A549 (cell line): ENCODE results near the gene SLC39A3. TPM values are rescaled to one million over a fixed set of nuclear protein-coding genes. Genes with fewer than 3 reads are reported as not detected.

Experiments used
- ATAC-seq, 2 experiments: fragments of 200-7000 bp in 1 of 2; fragments of >200 bp in 1 of 2; cut with Nextera tagmentation in 1 of 2; cut with Tn5 transposase in 1 of 2; 3 replicates each; pipeline versions ENCODE4 v1.8.0 to v1.9.1; 2018 to 2020; ENCODE audit warnings: mild to moderate bottlenecking in 1 of 2, moderate library complexity in 1 of 2
- CTCF ChIA-PET: fragments of 300-600 bp; sonication (Branson Sonifier 250); formaldehyde crosslinking; extraction: SDS; loops from one replicate; lab custom pipeline; 2021; ENCODE audit warnings: antibody characterized with exemption, inconsistent platforms; lab: Yijun Ruan, JAX
- POLR2A ChIA-PET: fragments of 350-600 bp; formaldehyde crosslinking; extraction: SDS; loops from one replicate; lab custom pipeline; 2021; ENCODE audit warnings: antibody characterized with exemption, inconsistent platforms; lab: Yijun Ruan, JAX
- DNase-seq, 2 experiments: peaks; one replicate each; pipeline versions ENCODE4 v3.0.0 to v3.0.0-alpha.2; 2011 to 2016; ENCODE audit warnings: low read depth in 1 of 2, low spot score in 1 of 2
- FAIRE-seq: peaks from 2 replicates; lab custom pipeline; 2011; peaks lifted over from hg19 to GRCh38; lab: Jason Lieb, UNC
- H3K27ac ChIP-seq, 2 experiments: fragments of >200 bp; sonication (Bioruptor Twin); formaldehyde crosslinking; 3 replicates each; pipeline ENCODE4 v1.5.1; 2016 to 2017
- H3K4me1 ChIP-seq: fragments of >200 bp; sonication (Bioruptor Twin); formaldehyde crosslinking; 3 replicates; pipeline ENCODE4 v1.6.1; 2016
- H3K4me2 ChIP-seq: fragments of >200 bp; sonication (Bioruptor Twin); formaldehyde crosslinking; 3 replicates; pipeline ENCODE4 v1.6.1; 2016
- H3K4me3 ChIP-seq: fragments of >200 bp; sonication (Bioruptor Twin); formaldehyde crosslinking; 3 replicates; pipeline ENCODE4 v1.5.1; 2016
- H3K9me3 ChIP-seq: fragments of >200 bp; sonication (Bioruptor Twin); formaldehyde crosslinking; 3 replicates; pipeline ENCODE4 v1.6.1; 2016
- BHLHE40 ChIP-seq: IDR thresholded peaks from 2 replicates; pipeline ENCODE4 v1.6.1; 2012; ENCODE audit warnings: low read depth, low read length, inconsistent platforms
- CEBPB ChIP-seq, 2 experiments: fragments of >200 bp in 1 of 2; sonication (Bioruptor Twin) in 1 of 2; formaldehyde crosslinking in 1 of 2; IDR thresholded peaks; 2 replicates each; pipeline ENCODE4 v1.6.1; 2012 to 2016
- CHD4 ChIP-seq: fragments of 200-600 bp; sonication (generic); IDR thresholded peaks from 2 replicates; pipeline ENCODE4 v1.6.1; 2016; ENCODE audit warnings: antibody characterized with exemption, mild to moderate bottlenecking, borderline replicate concordance
- CTCF ChIP-seq: fragments of >200 bp; sonication (Bioruptor Twin); formaldehyde crosslinking; IDR thresholded peaks from 3 replicates; pipeline ENCODE4 v1.5.1; 2016
- EP300 ChIP-seq, 2 experiments: fragments of >200 bp; sonication (Bioruptor Twin); formaldehyde crosslinking; IDR thresholded peaks; 2 replicates in 1 of 2; 3 replicates in 1 of 2; pipeline ENCODE4 v1.6.1; 2016 to 2017
- FOSL2 ChIP-seq, 2 experiments: fragments of 450-650 bp in 1 of 2; fragments of >200 bp in 1 of 2; sonication (Bioruptor Twin) in 1 of 2; formaldehyde crosslinking; IDR thresholded peaks; 2 replicates each; pipeline versions ENCODE4 v1.5.0 to v1.6.1; 2016 to 2020; ENCODE audit warnings: mild to moderate bottlenecking in 1 of 2, moderate library complexity in 1 of 2
- FOXS1 ChIP-seq: fragments of 250-450 bp; sonication (Bioruptor Pico); IDR thresholded peaks from 2 replicates; pipeline ENCODE4 v1.5.0; 2020; ENCODE audit warnings: mild to moderate bottlenecking, moderate library complexity
- HEYL ChIP-seq: fragments of 250-450 bp; sonication (Bioruptor Pico); IDR thresholded peaks from 2 replicates; pipeline ENCODE4 v1.8.0; 2021; ENCODE audit warnings: mild to moderate bottlenecking, moderate library complexity
- HOXB5 ChIP-seq: fragments of 250-450 bp; sonication (Bioruptor Pico); IDR thresholded peaks from 2 replicates; pipeline ENCODE4 v1.5.0; 2020; ENCODE audit warnings: mild to moderate bottlenecking, moderate library complexity
- MYC ChIP-seq: IDR thresholded peaks from 2 replicates; pipeline ENCODE4 v1.6.1; 2012; ENCODE audit warnings: mild to moderate bottlenecking, inconsistent platforms, low read length, improper control_type of control experiment, borderline replicate concordance
- POLR2A ChIP-seq: IDR thresholded peaks from 2 replicates; pipeline ENCODE4 v1.6.1; 2012; ENCODE audit warnings: mild to moderate bottlenecking, low read length
- RNF2 ChIP-seq: fragments of 200-600 bp; sonication (generic); IDR thresholded peaks from 2 replicates; pipeline ENCODE4 v1.6.1; 2016; ENCODE audit warnings: low read depth, mild to moderate bottlenecking, antibody characterized with exemption, moderate library complexity, borderline replicate concordance
- SMC3 ChIP-seq: fragments of >200 bp; sonication (Bioruptor Twin); formaldehyde crosslinking; IDR thresholded peaks from 3 replicates; pipeline ENCODE4 v1.6.1; 2018; ENCODE audit warnings: inconsistent platforms
- TP53 ChIP-seq: fragments of 250-450 bp; sonication (Bioruptor Pico); IDR thresholded peaks from 2 replicates; pipeline ENCODE4 v1.5.0; 2021; ENCODE audit warnings: mild to moderate bottlenecking, moderate library complexity
- USF2 ChIP-seq: fragments of 450-650 bp; IDR thresholded peaks from 2 replicates; pipeline ENCODE4 v1.6.1; 2014; ENCODE audit warnings: antibody characterized with exemption
- ZC3H11A ChIP-seq: fragments of 450-650 bp; IDR thresholded peaks from 2 replicates; pipeline ENCODE4 v1.6.1; 2014; ENCODE audit warnings: antibody characterized with exemption, mild to moderate bottlenecking
- ZNF302 ChIP-seq: fragments of 250-450 bp; sonication (Bioruptor Pico); IDR thresholded peaks from 2 replicates; pipeline ENCODE4 v1.9.0; 2021; ENCODE audit warnings: inconsistent platforms, mild to moderate bottlenecking, moderate library complexity
- WGBS: methylation state at CpG from one replicate; pipeline ENCODE4 v1.1.6; 2017; ENCODE audit errors: missing lambda C conversion rate; 5-methylcytosine and 5-hydroxymethylcytosine counted together
- polyA plus RNA-seq, 4 experiments: library from polyadenylated mRNA; depleted of rRNA in 3 of 4; stranded (reverse); fragments of >200 nt; fragmentation: RNase III in 1 of 4; extraction: RNeasy Plus Mini Kit Qiagen cat#74134 plus additional on column Dnase treatment in 1 of 4; gene quantifications; 2 replicates in 3 of 4; 3 replicates in 1 of 4; pipeline ENCODE4 v1.2.3, GENCODE V29; 2011 to 2017

Gene SLC39A3
- polyA plus RNA-seq, 2 of the 4 experiments (the other 2 are of a cell fraction) = 28.3 to 29.6 TPM

- TF ChIP-seq FOXS1 = no peak
- TF ChIP-seq ZNF302 (CRISPR knock-in tag) = no peak
- no peak for TF ChIP-seq FOSL2 (IDR thresholded peaks at IDR 0.05)
- no peak for TF ChIP-seq FOSL2 (CRISPR knock-in tag; IDR thresholded peaks at IDR 0.05)
- TF ChIP-seq ZC3H11A = no peak
- no peak for TF ChIP-seq POLR2A
- TF ChIP-seq RNF2 = no peak
- TF ChIP-seq TP53 (CRISPR knock-in tag) = no peak
- TF ChIP-seq, all 56 proteins: peak for 0
- no peak for FAIRE-seq
- CTCF ChIA-PET = no interaction called here
These were observed 36.1 kb downstream of the SLC39A3 start for GRCh38 chr19:2703691-2704216.

GRCh38 chr19:2703077-2703437 is 36.8 kb downstream of the SLC39A3 start:
- Histone ChIP-seq H3K27ac (peak overlapping the region in 1 of 2 experiments; percentile 32; a peak in 1 of 6 replicates), H3K4me2 (peak overlapping the region; percentile 78), H3K4me3 (peak overlapping the region; percentile 49), H3K4me1 (no peaks in the 10 kb centered on the region), H3K9me3 (no peaks in the 10 kb centered on the region)
- ChIA-PET POLR2A (no interaction called here), CTCF (interaction anchor here (1.6 kb wide), 1 partner anchor 55 kb away, joined by 3 read pairs; no protein-coding TSS in a partner anchor)
- 50% methylated on average over 5 of the region's 5 CpGs for WGBS
- DNase-seq (no peak), FAIRE-seq (no peak), ATAC-seq (no peak)
- TF ChIP-seq CTCF (no peak), CHD4 (peak; percentile 44; the same call in 1 of the 2 replicates), SMC3 (no peak)

More at GRCh38 chr19:2703691-2704216, 36.1 kb downstream of the SLC39A3 start:
- Histone ChIP-seq H3K9me3 (no peaks in the 10 kb centered on the region), H3K27ac (no peak overlapping the region), H3K4me2 (no peak overlapping the region), H3K4me3 (no peak overlapping the region), H3K4me1 (no peaks in the 10 kb centered on the region)
- POLR2A ChIA-PET = no interaction called here
- WGBS = 58% methylated on average over 6 of the region's 6 CpGs
- ATAC-seq = no peak
- no peak for DNase-seq

GRCh38 chr19:2702170-2703076 is 37.4 kb downstream of the SLC39A3 start, which contains the start of gene GNG7:
Gene GNG7, minus strand, starts transcription at chr19:2702694. Its CDS starts 182,006 bp downstream, at chr19:2520688.
- 12% methylated on average over 3 of the region's 77 CpGs for WGBS
- Histone ChIP-seq H3K4me2 (peak within 1 kb of the TSS; percentile 78), H3K9me3 (no peaks in the 10 kb centered on the region), H3K4me3 (peak within 1 kb of the TSS; percentile 49), H3K4me1 (no peaks in the 10 kb centered on the region), H3K27ac (peak within 1 kb of the TSS; percentile 36 to 75; a peak in 4 of 6 replicates)
- peak; percentile 83 to 84 for DNase-seq
- ChIA-PET CTCF (interaction anchor here (1.6 to 1.7 kb wide), 2 partner anchors 47 to 54 kb away, joined by 3 to 6 read pairs; no protein-coding TSS in a partner anchor), POLR2A (no interaction called here)
- no peak for FAIRE-seq
- TF ChIP-seq MYC (no peak), USF2 (no peak), CEBPB (IDR thresholded peaks at IDR 0.05) (no peak), EP300 (IDR thresholded peaks at IDR 0.05) (no peak), HOXB5 (CRISPR knock-in tag) (no peak), FOXS1 (no peak), RNF2 (no peak), HEYL (CRISPR knock-in tag) (no peak), BHLHE40 (no peak)
- peak; percentile 92 to 98 for ATAC-seq
